ENCODE measurements around the gene PTGDR.

The PTGDR gene

DNA sequence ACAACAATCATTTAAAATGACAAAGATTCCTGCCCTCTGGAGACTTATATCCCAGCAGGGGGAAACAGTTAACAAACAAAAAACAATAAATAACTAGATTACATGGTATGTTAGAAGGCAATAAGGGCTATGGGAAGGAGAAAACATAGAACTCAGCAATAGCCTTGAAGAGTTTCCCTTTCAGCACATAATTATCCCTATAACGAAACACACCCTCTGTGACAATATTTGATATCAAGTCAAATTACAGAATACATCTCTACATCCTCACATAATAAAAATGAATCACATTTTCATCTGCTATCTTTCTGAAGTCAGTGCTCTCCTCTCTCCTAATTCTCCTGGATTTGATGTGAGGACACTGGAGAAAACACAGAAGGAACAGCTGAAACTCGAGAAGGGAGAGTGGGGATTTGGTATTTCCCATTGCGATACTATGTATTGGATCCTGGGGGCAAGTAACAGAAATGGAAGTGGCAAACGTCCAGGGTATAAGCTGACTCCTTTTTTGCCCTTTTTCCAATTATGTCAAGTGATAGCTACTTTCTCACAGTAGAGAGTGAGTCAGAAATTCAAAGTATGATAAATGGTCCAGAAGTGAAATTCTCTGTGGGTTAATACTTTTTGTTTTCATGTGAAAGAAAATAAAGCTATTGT lies 36.9 kb downstream of the PTGDR start:
- DNase-seq = no peak
- in situ Hi-C loops (cut with MboI; ENCODE audit: low pct_unique_long_range_greater_than_20kb, low sequenced_read_pairs) = no loop called here

DNA sequence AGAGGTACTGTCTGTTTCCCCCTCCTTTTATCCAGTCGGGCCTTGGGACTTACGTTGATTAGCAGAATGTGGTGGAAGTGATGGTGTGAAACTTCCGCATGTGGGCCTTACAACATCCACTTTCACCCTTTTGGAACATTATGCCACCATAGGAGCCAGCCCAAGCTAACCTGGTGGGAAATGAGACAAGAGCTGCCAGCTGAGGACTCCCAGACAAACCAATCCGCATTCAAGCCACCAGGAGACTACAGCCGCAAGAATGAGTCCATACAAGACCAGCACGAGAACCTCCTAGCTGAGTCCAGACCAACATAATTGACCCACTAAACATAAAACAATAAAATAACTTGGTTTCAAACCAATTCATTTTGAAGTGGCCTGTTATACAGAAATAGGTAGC lies 37.5 kb downstream of the PTGDR start:
- DNase-seq = no peak
- in situ Hi-C loops (cut with MboI; ENCODE audit: low pct_unique_long_range_greater_than_20kb, low sequenced_read_pairs) = no loop called here

DNA sequence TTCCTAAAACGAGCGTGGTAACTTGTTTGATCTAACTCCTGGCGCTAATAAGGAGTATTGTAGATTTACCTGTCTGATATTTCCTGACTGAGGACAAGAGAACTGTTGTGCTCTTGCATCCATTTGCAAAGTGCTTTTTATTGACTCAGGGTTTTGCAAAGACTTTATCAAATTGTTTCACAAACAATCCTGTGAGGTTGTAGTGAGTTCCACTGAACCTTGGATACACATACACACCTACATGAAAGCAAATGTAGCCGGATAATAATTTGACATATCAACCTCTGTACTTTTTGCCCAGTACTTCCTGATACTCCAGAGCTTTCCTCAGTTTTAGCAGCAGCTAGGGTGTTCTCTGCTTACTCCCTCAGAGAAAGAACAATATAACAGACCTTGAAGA lies 39.9 kb downstream of the PTGDR start:
- DNase-seq = no peak
- in situ Hi-C loops (cut with MboI; ENCODE audit: low pct_unique_long_range_greater_than_20kb, low sequenced_read_pairs) = no loop called here

DNA sequence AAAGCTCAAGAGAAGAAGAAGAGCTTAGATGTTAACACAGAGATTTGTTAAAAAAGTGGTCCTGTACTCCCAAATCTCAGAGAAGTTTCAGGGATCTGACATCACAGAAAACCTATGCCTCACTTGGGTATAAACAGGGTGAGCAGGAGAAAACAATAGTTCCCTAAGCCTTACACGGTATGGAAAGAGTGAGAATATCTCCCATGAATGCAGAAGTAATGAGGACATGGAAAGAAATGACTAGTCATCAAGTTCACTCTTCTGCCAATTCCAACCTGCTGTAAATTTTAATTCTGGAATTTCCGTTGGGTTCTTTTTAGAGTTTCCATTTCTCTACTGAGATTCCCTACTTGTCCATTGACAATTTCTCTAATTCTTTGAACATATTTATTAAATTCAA lies 40.4 kb downstream of the PTGDR start:
- in situ Hi-C loops (cut with MboI; ENCODE audit: low pct_unique_long_range_greater_than_20kb, low sequenced_read_pairs) = no loop called here
- DNase-seq = no peak

DNA sequence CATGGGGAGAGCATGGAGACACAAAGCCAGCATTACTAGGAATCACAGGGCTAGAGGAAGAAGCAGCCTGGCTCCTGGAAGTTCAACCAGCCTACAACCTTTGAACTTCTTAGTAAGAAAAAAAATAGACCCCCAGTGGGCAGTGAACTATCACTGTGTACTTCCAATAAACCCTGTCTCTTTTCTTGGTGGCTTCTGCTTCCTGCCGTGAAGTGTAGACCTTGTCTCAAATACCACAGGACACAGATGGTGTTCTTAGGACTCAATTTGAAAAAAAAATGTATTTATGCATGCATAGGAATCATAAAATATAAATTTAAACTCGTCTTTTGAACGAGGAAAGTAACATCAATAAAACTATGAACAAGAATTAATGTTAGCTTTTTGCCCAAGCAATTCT lies 43.0 kb downstream of the PTGDR start:
- DNase-seq = peak; percentile 40
- in situ Hi-C loops (cut with MboI; ENCODE audit: low pct_unique_long_range_greater_than_20kb, low sequenced_read_pairs) = no loop called here

DNA sequence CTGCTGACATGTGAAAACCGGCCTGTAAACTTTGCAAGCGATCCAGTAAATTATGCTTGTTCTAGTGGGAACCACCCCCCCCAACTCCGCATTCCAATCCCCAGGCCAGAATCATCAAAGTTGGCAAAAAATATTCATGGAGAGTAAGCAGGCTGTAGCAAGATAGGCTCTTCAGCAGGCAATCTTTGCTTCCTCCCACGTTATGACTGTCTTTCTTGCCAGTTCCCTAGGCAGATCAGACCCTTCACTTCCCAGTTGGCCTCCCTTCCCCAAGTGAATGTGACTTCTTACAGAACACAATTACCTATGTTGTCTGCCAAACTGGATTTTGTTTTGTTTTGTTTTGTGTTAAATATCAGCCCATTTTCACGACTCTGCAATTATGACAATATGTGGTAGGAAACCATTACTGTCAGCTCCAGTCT lies 45.4 kb downstream of the PTGDR start:
- in situ Hi-C loops (cut with MboI; ENCODE audit: low pct_unique_long_range_greater_than_20kb, low sequenced_read_pairs) = no loop called here

DNA sequence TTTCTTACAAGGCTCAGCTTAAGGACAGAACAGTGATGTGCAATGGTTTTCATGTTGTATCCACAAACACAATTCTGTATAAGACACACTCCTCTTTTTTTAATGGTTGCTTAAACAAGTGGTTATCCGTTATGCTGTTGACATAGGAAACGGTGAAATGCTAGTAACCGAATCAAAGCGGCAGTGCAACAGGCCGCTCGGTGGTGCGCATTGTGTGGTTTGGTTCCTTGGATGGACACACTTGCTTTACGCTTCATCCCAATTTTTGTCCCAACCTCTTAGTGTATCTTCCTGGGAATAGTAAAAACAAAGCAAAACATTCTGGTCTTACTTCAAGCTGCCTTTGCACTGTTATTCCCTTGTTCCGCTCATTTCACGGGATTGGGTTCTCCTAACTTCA lies 46.0 kb downstream of the PTGDR start:
- DNase-seq = no peak
- in situ Hi-C loops (cut with MboI; ENCODE audit: low pct_unique_long_range_greater_than_20kb, low sequenced_read_pairs) = no loop called here

More for the DNA sequence above, 45.4 kb downstream of the PTGDR start:
- DNase-seq = no peak

DNA sequence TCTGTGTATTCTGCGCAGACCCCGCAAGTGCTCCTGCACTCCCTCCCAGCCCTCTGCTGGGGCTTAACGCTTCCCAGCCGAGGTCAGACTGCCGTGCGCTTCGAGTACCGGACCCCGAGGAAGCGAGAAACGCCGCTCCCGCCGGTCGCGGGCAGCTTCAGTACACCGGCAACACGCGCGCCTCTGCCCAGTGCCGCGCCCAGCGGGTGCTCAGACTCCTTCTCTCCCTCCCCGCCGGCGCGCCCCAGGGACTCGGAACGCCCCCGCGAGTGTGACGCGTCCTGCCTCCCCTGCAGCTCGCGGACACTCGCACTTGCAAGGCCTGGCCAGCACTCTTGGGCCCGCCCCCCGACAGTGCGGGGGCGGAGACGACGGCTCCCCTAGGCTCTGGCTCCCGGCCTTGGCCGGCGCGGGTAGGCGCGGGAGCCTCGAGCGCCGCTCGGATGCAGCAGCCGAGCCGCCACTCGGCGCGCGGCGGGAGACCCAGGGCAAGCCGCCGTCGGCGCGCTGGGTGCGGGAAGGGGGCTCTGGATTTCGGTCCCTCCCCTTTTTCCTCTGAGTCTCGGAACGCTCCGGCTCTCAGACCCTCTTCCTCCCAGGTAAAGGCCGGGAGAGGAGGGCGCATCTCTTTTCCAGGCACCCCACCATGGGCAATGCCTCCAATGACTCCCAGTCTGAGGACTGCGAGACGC lies 46.6 kb downstream of the PTGDR start, which contains the start of gene PTGER2:
Gene PTGER2, plus strand, starts transcription at position 410 of the 692 bp plus-strand sequence. Its CDS starts 237 bp downstream, at position 647.
- in situ Hi-C loops (cut with MboI; ENCODE audit: low pct_unique_long_range_greater_than_20kb, low sequenced_read_pairs) = no loop called here
- no peak for DNase-seq

DNA sequence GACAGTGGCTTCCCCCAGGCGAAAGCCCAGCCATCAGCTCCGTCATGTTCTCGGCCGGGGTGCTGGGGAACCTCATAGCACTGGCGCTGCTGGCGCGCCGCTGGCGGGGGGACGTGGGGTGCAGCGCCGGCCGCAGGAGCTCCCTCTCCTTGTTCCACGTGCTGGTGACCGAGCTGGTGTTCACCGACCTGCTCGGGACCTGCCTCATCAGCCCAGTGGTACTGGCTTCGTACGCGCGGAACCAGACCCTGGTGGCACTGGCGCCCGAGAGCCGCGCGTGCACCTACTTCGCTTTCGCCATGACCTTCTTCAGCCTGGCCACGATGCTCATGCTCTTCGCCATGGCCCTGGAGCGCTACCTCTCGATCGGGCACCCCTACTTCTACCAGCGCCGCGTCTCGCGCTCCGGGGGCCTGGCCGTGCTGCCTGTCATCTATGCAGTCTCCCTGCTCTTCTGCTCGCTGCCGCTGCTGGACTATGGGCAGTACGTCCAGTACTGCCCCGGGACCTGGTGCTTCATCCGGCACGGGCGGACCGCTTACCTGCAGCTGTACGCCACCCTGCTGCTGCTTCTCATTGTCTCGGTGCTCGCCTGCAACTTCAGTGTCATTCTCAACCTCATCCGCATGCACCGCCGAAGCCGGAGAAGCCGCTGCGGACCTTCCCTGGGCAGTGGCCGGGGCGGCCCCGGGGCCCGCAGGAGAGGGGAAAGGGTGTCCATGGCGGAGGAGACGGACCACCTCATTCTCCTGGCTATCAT lies 47.3 kb downstream of the PTGDR start:
- DNase-seq = no peak
- in situ Hi-C loops (cut with MboI; ENCODE audit: low pct_unique_long_range_greater_than_20kb, low sequenced_read_pairs) = no loop called here

DNA sequence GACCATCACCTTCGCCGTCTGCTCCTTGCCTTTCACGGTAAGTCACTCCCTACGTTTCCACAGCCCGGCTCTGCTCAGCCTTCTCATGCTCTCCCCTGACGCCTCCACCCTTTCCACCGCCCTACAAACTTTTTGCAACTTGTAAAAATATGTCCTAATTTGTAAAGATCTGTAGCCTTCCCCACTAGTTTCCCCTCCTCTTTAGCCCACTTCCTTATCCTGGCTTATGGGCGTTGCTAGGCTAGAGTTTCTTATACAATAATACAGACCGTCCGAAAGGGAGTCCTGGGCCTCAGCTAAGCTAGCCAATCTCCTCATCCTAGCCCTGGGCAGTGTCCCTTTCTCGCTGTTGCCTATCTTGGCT lies 47.8 kb downstream of the PTGDR start:
- DNase-seq = no peak
- in situ Hi-C loops (cut with MboI; ENCODE audit: low pct_unique_long_range_greater_than_20kb, low sequenced_read_pairs) = no loop called here

DNA sequence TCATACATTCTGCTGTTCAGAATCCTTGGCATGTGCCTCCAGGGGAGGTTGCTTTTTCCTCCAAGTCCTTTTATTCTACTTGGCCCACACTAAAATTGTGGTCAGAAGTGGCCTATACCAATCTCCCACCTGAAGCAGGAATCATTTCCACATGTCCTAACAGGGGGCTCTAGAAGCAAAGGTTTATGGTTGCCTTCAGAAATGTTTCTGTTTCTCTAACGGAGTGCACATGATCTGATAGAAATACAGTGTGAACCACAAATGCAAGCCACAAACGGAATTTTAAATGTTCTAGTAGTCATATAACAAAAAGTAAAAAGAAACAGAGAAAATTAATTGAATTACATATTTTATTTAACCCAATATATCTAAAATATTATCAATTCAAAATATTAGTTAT lies 50.6 kb downstream of the PTGDR start:
- in situ Hi-C loops (cut with MboI; ENCODE audit: low pct_unique_long_range_greater_than_20kb, low sequenced_read_pairs) = no loop called here
- no peak for DNase-seq

DNA sequence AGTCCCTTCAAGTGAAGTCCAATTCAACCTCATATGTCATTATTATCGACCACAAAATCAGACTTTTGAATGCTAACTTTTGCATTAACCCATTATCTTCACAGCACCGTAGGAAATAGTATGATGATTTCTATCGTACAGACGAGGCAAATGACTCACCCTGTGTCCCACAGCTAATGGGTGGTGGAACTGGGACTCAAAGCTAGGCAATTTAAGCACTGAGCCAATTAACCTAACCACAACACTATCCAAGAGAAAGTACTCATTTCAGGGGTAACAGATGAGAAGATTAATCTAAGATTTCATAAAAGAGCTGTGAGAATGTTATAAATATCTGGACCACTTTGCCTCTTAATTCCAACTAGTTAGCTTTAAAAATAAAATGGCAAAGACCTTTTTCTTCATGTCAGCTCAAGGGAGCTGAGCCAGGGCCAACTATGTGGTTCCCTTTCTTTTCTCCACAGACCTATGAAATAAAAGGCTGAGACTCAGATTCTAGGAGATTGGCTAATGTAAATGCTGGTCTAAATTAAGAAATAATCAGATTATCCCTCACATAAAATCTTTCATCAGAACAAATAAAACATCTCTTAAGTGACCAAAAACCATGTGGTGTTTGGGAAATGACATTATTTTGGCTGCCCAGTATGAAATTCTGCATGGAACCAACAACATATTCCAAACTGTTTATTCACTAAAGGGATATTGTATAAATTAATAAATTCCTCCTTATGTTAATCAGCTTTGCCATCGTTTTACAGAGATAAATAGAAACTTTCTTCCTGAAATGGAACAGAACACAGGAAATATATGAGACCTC lies 51.5 kb downstream of the PTGDR start:
- no peak for DNase-seq
- in situ Hi-C loops (cut with MboI; ENCODE audit: low pct_unique_long_range_greater_than_20kb, low sequenced_read_pairs) = no loop called here

DNA sequence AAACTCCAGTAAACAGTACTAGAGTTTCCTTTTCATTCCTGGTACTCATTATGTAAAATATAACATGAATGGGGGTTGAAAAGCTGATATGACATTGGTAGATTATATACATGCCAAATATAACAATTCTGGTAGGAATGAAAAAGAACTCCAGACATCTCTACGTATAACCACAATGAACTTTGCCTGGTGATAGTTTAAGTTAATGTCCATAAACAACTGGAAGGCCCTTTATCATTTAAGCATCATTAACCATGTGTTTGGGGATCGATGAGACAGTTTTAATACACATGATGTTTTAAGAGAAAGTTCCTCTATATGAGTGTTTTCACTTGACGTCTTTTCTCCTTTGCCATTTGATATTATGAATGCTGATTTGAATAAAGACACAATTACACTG lies 52.4 kb downstream of the PTGDR start:
- in situ Hi-C loops (cut with MboI; ENCODE audit: low pct_unique_long_range_greater_than_20kb, low sequenced_read_pairs) = no loop called here
- DNase-seq = no peak

DNA sequence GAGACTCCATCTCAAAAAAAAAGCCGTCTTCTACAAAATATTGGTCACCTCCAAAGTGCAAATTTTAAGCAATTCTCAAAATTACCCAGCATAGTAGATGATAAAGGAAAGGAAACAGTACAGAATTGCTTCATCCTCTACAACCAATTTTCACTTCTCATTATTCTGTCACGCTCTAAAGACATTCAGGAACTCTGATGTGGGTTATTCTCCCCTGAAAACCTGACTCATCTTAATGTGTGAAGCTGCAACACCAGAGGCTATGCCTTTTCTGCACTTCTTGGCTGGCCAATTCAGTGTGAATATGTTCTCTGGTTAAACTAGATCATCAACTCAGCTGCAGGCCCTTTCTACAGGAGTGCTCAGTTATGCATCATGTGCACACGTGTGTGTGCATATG lies 57.6 kb downstream of the PTGDR start:
- DNase-seq = peak; percentile 67
- in situ Hi-C loops (cut with MboI; ENCODE audit: low pct_unique_long_range_greater_than_20kb, low sequenced_read_pairs) = no loop called here

DNA sequence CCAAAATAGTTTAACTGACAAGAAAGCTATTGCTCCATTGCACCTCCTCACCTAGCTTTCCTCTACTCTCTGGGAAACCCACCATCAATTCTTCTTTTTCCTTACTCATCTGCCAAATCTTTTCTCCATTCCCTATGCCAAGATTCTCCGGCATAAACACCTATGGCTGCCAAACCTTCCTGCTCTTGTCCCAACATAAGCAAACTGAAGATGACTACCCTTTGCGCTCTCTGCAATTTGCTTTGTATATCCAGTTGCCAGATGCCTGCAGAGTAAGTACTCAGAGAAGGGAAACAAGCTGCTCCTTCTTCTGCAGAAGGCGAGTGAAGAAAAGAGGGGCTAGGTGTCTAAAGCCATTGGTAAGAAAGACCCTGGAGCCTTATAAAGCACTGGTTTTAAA lies 58.1 kb downstream of the PTGDR start:
- in situ Hi-C loops (cut with MboI; ENCODE audit: low pct_unique_long_range_greater_than_20kb, low sequenced_read_pairs) = no loop called here
- DNase-seq = no peak
